ENCODE results near the gene CNTD1. TPM values are rescaled to one million over a fixed set of nuclear protein-coding genes. Genes with fewer than 3 reads are reported as not detected.
A peak's percentile ranks its signal among the peaks of the same experiment; 100 is the strongest.
"Not testable (repeated sequence)": the region's sequence is repeated elsewhere in the genome, so short reads cannot be mapped to it uniquely, and the experiment has no call there.

Gene CNTD1
- total RNA-seq, 4 donors from 2014 or later = 0.22 TPM; not detected in 3

DNA sequence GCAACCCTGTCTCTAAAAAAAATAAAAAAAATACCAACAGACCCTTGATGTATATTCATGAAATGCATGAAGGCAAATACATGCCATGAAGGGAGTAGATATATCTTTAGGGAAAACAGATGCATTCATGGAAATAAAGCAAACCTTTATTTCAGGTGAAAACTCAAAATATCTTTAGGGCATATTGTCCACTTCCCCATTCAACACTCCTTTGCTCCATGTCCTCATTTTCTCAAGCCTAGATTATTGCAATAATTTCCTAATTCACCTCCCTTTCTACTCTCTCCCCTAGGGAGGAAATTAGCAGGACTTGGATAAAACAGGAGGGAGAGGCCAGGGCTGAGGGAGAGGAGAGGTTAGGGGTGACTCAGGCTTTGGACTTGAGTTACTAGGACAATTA, 31.1 kb upstream of the CNTD1 start:
- DNase-seq (ENCODE audit: low spot score in 2 of 2) = no peak
- no peaks in the 10 kb centered on the region for H3K36me3 ChIP-seq
- peaks cover 0 to 6% of the 10 kb centered on the region in 2 donors for H3K27me3 ChIP-seq
- no peak overlapping the region for H3K27ac ChIP-seq
- no peaks in the 10 kb centered on the region for H3K9me3 ChIP-seq
- H3K4me1 ChIP-seq = peaks cover 0 to 10% (median 4%) of the 10 kb centered on the region in 4 donors
- no peak overlapping the region for H3K4me3 ChIP-seq
- TF ChIP-seq, protein P1, sequence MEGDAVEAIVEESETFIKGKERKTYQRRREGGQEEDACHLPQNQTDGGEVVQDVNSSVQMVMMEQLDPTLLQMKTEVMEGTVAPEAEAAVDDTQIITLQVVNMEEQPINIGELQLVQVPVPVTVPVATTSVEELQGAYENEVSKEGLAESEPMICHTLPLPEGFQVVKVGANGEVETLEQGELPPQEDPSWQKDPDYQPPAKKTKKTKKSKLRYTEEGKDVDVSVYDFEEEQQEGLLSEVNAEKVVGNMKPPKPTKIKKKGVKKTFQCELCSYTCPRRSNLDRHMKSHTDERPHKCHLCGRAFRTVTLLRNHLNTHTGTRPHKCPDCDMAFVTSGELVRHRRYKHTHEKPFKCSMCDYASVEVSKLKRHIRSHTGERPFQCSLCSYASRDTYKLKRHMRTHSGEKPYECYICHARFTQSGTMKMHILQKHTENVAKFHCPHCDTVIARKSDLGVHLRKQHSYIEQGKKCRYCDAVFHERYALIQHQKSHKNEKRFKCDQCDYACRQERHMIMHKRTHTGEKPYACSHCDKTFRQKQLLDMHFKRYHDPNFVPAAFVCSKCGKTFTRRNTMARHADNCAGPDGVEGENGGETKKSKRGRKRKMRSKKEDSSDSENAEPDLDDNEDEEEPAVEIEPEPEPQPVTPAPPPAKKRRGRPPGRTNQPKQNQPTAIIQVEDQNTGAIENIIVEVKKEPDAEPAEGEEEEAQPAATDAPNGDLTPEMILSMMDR (IDR thresholded peaks at IDR 0.05) = no peak

DNA sequence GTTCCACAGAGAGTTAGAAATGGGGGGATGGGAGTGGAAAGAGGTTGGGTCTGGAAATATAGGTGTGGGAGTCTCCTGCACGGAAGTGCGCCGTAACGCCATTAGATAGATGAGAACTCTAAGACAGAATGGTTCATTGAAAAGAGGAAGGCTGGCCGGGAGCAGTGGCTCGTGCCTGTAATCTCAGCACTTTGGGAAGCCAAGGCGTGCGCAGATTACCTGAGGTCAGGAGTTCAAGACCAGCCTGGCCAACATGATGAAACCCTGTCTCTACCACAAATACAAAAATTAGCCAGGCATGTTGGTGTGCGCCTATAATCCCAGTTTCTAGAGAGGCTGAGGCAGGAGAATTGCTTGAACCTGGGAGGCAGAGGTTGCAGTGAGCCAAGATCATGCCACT, 30.7 kb upstream of the CNTD1 start:
- WGBS, 2 donors = 71 to 73% methylated on average over 9 of the region's 9 CpGs
- H3K4me3 ChIP-seq = not testable (repeated sequence)

DNA sequence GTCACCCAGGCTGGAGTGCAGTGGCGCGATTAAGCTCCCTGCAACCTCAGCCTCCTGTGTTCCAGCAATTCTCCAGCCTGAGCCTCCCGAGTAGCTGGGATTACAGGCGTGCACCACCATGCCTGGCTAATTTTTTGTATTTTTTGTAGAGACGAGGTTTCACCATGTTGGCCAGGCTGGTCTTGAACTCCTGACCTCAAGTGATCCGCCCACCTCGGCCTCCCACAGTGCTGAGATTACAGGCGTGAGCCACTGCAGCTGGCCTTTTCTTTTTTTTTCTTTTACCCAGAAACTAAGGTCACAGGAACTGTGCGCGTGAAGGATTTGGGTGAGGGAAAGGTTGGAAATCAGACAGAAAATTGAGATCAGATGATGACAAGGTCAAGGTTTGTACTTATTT, 28.7 kb upstream of the CNTD1 start:
- not testable (repeated sequence) for H3K36me3 ChIP-seq; H3K27ac ChIP-seq; H3K27me3 ChIP-seq; DNase-seq (ENCODE audit: low spot score in 2 of 2); H3K4me3 ChIP-seq; H3K9me3 ChIP-seq
- H3K4me1 ChIP-seq = peaks cover 0 to 15% (median 8%) of the 10 kb centered on the region in 4 donors
- whole genome bisulfite sequencing, 2 donors = 72 to 73% methylated on average over 10 of the region's 10 CpGs

More for the DNA sequence above, 30.7 kb upstream of the CNTD1 start:
- not testable (repeated sequence) for H3K27ac ChIP-seq; DNase-seq (ENCODE audit: low spot score in 2 of 2); H3K4me1 ChIP-seq; H3K27me3 ChIP-seq; H3K9me3 ChIP-seq; H3K36me3 ChIP-seq

DNA sequence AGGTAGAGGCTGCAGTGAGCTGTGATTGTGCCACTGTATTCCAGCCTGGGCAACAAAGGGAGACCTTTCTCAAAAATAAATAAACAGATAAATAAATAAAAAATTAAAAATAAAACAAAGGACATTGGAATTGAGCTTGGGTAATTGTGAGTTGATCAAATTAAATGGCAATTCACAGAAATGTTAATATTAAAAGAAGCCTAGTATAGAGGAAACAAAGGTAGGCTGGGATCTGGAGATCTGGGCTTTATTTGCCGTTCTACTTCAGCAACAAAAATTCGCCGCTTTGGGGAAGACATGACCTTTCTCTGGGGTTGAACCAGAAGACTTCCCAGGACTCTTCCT, 25.7 kb upstream of the CNTD1 start:
- 3 to 6% methylated on average over 3 of the region's 3 CpGs for WGBS, 2 donors
- peaks cover 0 to 15% (median 8%) of the 10 kb centered on the region in 4 donors for H3K4me1 ChIP-seq
- peaks cover 3 to 35% (median 23%) of the 10 kb centered on the region in 3 donors for H3K36me3 ChIP-seq
- peak overlapping the region; percentile 69 to 78 (median 76) for H3K4me3 ChIP-seq
- H3K27me3 ChIP-seq = no peaks in the 10 kb centered on the region
- TF ChIP-seq POLR2A (IDR thresholded peaks at IDR 0.05) = no peak
- TF ChIP-seq EP300 (IDR thresholded peaks at IDR 0.05) = no peak
- TF ChIP-seq, protein P1 (IDR thresholded peaks at IDR 0.05) = no peak
- DNase-seq (ENCODE audit: low spot score in 2 of 2) = no peak
- H3K27ac ChIP-seq = peak overlapping the region; percentile 53 to 88 (median 80)
- no peaks in the 10 kb centered on the region for H3K9me3 ChIP-seq

DNA sequence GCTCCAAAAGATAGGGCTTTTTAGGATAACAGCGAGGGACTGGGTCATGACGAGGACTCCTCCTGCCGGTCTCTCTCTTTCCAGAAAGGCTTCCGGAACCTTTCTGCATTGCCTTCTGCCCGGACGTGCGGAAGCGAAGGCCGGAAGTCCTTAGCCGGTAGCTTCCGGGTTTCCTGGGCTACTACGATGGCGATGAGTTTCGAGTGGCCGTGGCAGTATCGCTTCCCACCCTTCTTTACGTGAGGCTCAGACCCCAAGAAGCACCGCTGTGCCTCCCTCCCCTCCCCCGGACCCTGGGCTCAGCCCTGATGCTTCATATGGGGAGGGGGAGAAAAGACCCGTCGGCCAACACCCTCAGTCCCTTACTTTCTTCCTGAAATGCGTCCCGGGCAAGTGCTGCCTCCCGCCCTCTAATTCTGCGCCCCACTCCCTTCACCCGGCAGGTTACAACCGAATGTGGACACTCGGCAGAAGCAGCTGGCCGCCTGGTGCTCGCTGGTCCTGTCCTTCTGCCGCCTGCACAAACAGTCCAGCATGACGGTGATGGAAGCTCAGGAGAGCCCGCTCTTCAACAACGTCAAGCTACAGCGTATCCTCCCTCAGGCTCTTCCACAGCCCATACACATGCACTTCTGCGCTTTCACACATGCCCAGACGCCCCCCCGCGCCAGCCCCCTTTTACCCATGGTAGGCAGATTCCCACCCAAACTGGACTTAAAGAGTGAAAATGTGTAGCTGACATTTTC, 25.2 kb upstream of the CNTD1 start, which contains the start of gene VPS25:
Gene VPS25, plus strand, starts transcription at position 160 of the 746 bp plus-strand sequence. Its CDS starts 27 bp downstream, at position 187.
- DNase-seq (ENCODE audit: low spot score in 2 of 2) = peak; percentile 38 to 77
- WGBS, 2 donors = 2% methylated on average over 30 to 37 of the region's 39 CpGs
- Histone ChIP-seq H3K27ac (peak within 1 kb of the TSS; percentile 53 to 88 (median 80)), H3K4me1 (peaks cover 0 to 15% (median 8%) of the 10 kb centered on the region in 4 donors), H3K36me3 (peaks cover 3 to 41% (median 28%) of the 10 kb centered on the region in 3 donors), H3K27me3 (no peaks in the 10 kb centered on the region), H3K4me3 (peak within 1 kb of the TSS; percentile 69 to 78 (median 76)), H3K9me3 (no peaks in the 10 kb centered on the region)
- TF ChIP-seq, protein P1 (IDR thresholded peaks at IDR 0.05) = no peak
- TF ChIP-seq POLR2A (IDR thresholded peaks at IDR 0.05) (peak in 1 of 2 donors; percentile 51), EP300 (IDR thresholded peaks at IDR 0.05) (peak in 1 of 2 donors; percentile 91)

DNA sequence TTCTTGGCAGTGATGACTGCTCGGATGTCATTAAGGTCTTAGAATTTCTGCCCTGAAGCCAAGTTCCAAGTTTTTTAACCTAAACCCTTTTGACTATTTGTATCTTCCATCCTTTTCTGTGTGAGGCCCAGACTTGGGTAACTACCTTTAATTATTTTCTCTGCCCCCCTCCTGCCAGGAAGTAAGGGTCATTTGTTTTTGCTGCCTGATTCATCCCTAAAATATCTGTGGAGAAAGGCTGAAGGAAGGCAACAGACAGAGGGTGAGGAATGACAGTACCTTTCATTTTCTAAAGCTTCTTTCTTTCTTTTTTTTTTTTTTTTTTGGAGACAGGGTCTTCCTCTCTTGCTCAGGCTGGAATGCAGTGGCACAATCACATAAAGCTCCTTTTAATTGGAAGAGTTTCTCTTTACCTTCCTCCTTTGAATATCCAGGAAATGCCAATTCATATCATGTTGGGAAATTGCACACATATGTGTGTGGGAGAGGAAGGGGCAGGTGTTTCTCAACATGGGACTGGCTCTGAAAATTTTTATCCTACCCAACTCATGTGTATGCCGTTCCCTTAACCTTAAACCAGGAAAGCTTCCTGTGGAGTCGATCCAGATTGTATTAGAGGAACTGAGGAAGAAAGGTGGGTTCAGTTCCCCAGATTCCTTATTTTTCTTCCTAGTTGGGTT, 24.5 kb upstream of the CNTD1 start:
- TF ChIP-seq POLR2A (IDR thresholded peaks at IDR 0.05) (no peak), EP300 (IDR thresholded peaks at IDR 0.05) (no peak)
- TF ChIP-seq, protein P1 (IDR thresholded peaks at IDR 0.05) = no peak
- Histone ChIP-seq H3K27ac (peak overlapping the region in 1 of 4 donors; percentile 88), H3K9me3 (no peaks in the 10 kb centered on the region), H3K36me3 (peaks cover 3 to 48% (median 34%) of the 10 kb centered on the region in 3 donors), H3K4me1 (peaks cover 0 to 15% (median 8%) of the 10 kb centered on the region in 4 donors), H3K27me3 (no peaks in the 10 kb centered on the region), H3K4me3 (peak overlapping the region; percentile 69 to 78 (median 76))
- WGBS, 2 donors = 69 to 71% methylated on average over 3 of the region's 3 CpGs
- no peak for DNase-seq (ENCODE audit: low spot score in 2 of 2)

Data from tibial nerve (tissue), 4 donors.